Germinal center (tissue), 1 donor: Measurements from ENCODE around the gene RAB8B.
"Not testable (repeated sequence)": the region's sequence is repeated elsewhere in the genome, so short reads cannot be mapped to it uniquely, and the experiment has no call there.

Experiments used
- DNase-seq: peaks from one replicate; pipeline ENCODE4 v3.0.0; 2012; ENCODE audit warnings: mixed read lengths, low spot score

Gene RAB8B

DNA sequence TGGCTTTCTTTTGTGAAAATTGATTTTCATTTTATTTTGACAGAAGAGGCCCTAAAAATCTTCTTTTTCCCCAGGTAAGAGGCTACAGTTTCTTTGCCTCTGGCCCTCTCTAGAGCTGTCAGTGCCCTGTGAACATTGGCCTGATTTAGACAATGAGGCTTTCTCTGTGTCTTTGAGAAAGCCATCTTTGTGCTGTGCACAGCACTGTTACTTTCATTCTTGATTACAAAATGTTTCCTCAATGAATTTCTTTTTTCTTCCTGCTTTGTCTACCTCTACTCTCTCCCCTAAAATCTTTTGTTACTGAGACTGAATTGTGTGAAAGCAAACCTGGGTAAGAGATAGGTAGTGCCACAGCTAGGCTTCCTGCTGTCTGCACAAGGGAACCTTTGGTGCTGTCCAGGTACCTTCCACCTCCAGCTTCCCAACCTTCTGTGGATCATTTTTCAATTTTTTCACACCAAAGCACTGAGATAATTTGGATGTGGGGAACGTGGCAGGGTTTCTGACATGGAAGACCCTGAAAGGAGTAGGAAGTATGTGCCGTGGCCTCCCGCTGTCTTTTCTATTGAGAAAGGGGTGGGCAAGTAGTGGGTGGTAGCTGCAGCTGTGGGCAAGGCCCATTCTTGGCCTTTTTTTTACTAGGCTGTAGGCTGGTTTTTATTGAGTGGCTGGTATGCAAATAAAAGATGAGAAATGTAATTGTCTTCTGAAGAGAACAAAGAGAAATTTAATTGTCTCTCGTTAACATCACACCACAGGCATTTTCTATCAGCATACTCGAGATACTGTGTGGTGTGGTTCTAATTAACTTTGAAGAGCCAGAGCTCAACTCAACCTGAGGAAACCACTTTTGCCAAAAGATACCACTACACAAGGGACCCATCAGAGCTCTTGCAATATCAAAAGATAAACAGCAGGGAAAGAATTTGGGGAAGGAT is 21.0 kb downstream of the RAB8B start:
- DNase-seq, result no peak

DNA sequence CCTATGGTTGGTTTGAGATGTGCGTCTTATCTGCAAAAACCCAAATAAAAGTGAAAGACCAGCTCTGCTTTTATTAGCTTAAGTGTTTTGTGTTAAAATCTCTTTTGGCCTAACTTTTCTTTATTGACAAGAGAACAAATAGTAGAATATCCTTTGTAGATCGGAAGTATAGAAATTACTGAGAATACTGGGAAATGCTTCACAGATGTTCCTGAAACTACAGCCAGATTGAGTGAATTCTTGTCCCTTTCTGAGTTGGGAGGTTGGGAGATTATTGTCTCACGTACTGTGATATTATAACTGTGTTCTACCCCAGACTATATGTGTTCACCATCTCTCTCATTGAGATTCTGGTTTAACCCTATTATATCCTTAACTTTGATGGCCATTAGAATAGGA is 21.7 kb downstream of the RAB8B start:
- DNase-seq, result no peak

GRCh38 chr15:63211549-63211948 is 22.1 kb downstream of the RAB8B start:
- DNase-seq, result no peak

DNA sequence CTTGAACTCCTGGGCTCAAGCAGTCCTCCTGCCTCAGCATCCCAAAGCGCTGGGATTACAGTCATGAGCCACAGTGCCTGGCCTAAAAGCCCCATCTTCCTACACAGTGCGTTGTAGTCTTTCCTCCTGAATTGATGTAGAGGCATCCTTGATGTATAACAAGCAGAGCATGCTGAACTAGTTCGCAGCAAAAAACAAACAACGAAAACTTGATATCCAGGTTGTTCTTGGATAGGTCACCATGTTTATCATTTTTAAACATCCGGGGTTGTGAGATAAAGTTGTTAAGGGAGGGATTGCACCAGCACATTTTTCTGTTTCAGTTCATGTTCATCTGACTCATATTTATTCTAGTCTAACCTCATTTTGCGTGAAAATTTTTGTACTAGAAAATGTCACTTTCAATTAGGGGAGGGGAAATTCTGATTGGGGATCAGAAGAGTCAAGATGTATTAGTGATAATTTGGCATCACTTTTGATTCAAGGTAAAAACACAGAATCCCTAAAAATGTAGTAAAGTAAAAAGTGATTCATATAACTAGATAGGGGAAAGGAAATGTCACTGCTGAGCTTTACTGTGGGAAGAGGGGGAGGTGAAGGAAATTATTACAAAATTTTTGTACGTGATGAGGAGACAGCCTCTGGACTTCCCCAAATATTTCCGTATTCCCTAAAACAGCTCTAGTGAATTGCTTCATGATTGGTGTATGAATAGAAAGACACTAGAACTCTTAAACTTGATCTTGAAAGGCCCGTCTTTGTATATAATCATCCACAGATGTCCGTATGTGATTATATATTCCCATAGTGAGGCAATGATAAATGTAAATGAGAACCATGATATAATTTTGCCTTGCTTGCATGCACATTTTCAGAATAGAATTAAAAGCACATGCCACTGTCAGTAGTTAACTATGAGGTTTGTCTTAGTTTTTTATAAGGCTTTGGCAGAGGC is 22.9 kb downstream of the RAB8B start:
- no peak for DNase-seq

DNA sequence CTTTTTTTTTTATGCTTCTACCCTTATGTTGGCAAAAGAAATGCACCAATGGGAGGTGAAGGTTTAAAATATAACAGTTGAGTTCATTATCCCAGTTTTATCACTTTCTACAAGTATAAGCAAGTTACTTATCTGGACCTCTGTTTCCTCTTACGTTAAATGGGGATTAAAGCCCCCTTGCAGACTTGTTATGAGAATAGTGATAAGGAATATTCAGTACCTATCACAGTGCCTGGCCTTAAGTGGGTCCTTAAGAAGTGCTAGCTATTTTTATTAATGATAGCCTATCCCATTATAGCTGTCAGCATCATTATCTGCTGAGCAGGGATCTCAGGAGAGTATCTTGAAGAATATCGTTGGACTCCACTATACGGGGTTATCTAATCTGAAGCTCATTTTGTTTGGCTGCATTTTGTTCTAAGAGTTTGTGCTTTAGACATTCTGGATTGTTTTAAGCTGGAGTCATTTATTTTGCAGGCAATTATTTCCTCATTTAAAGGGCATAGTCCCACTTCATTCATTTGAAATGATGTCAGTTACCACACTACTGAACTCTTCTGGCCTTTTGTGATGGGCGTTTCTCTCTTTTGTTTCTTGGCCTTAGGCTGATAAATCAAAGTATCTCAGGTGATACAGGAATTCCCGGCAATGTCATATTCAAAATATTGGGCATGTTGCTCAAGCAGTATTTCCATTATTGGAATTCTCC is 28.8 kb downstream of the RAB8B start:
- DNase-seq, result no peak

- DNase-seq, result no peak
These were observed 29.8 kb downstream of the RAB8B start for GRCh38 chr15:63219196-63219710.

GRCh38 chr15:63221346-63221745 is 31.9 kb downstream of the RAB8B start:
- no peak for DNase-seq

DNA sequence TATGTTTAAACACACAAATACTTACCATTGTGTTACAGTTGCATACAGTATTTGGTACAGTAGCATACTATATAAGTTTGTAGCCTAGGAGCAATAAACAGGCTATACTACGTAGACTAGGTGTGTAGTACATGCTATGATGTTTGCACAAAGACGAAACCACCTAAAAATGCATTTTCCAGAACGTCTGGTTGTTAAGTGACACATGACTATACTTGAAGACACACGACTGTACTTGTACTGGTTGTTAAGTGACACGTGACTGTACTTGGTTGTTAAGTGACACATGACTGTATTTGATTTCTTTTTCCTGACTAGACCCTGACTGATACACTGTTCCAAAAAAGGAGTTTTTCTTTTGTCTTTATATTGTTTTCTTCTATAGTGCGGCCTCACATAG is 34.1 kb downstream of the RAB8B start:
- DNase-seq, result no peak

- no peak for DNase-seq
These were observed 36.0 kb downstream of the RAB8B start for GRCh38 chr15:63225381-63225780.

DNA sequence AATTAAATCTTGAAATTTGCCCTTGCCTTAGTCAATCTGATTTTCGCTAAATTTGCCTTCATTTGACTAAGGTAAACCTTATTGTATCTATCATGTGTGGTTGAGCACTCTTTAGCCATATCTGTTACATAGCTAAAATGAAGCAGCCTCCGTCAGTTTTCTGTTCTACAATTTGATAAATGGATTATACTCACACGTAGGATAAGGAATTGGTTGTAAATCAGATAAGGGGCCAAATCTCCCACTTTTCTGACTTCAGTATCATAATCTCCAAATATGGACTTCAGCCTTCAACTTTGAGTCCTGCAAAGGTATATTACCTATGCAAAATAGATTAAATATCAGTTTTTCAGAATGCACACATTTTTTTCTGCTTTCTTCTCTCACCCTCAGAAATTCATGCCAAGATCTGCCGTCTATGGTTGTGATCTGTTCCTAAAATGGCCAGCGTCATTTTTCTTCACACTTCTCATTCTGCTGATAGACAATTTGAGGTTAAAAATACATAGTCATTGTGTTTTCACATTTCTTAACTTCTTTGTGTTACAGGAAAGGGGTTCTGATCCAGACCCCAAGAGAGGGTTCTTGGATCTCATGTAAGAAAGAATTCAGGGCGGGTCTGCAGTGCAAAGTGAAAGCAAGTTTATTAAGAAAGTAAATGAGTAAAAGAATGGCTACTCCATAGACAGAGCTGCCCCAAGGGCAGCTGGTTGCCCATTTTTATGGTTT is 36.9 kb downstream of the RAB8B start:
- DNase-seq, result no peak

DNA sequence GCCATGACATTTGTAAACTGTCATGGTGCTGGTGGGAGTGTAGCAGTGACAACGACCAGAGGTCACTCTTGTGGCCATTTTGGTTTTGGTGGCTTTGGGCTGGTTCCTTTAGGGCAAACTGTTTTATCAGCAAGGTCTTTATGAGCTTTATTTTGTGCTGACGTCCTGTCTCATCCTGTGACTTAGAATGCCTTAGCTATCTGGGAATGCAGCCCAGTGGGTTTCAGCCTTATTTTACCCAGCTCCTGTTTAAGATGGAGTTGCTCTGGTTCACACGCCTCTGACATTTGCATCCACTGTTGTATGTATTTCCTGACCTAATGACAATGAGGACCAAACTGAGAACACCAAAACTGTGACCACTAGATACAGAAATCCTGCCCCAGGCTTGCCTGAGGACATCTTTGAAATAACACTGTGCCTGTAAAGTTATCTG is 37.6 kb downstream of the RAB8B start:
- DNase-seq, result no peak

- no peak for DNase-seq
These were observed 38.3 kb downstream of the RAB8B start for GRCh38 chr15:63227689-63228088.

- DNase-seq, result no peak
These were observed 41.8 kb downstream of the RAB8B start for GRCh38 chr15:63231206-63231605.

- DNase-seq, result no peak
These were observed 42.3 kb downstream of the RAB8B start for GRCh38 chr15:63231706-63232105.

DNA sequence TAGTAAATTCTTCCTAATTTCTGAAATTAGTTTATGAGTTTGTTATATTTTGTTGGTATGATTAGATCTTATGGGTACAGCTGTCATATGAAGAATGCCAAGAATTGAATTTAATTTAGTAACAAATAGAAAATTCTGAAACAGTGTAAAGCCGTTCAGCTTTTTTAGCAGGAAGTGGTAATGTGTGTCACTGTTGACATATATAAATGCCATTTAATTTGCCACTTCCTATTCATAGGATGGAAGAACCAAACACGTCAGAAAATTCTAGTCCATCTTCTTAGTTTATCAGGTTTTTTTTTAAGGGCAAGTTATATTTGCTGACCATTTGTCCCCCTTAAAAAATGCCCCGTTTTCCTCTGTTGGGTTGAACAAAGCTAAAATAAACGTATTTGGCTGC is 43.0 kb downstream of the RAB8B start:
- no peak for DNase-seq

GRCh38 chr15:63232943-63233342 is 43.5 kb downstream of the RAB8B start:
- no peak for DNase-seq

DNA sequence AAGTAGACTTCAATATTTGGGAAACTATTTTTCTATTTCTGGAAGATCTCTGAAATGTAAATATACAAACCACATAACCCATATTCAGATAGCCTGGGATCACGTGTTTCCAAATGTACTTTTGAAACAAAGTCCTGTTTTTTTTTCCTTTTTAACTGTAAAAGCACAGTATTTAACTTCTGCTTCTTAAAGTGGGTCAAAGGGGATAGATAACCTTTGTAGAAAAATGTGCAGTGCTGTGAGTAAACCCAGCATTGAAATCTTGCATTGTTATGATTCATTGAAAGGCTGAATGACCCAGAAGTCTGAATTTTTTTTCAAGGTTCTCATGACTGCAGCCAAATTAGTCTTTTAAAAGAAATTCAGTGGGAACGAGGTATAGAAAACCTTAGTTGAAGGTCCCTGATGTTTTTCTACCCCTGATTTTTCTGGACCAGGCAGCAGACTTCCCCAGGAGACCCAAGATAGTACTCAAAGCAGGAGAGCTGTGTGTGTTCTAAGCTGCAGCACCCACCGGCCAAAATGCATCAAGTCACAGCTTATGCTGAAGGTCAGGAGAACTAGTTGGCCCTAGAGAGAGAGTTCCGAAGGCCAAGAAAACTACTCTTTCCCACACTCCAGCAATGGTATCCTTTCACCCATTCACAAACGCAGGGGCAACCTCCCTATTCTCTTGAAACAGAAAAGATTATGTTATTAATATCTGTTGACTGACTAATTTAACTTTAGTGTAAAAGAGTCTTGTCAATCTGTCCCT is 44.4 kb downstream of the RAB8B start:
- DNase-seq, result no peak

- no peak for DNase-seq
These were observed 45.1 kb downstream of the RAB8B start for GRCh38 chr15:63234451-63234870.

GRCh38 chr15:63236272-63236671 is 46.9 kb downstream of the RAB8B start:
- no peak for DNase-seq

- DNase-seq, result not testable (repeated sequence)
These were observed 47.7 kb downstream of the RAB8B start for GRCh38 chr15:63237086-63237485.
